GM12872 (cell line): ENCODE results near the gene MAP4K4.

Experiments used
- TF ChIP-seq, protein P1 (sequence below): IDR thresholded peaks from 3 replicates; pipeline ENCODE4 v1.5.1; 2011; ENCODE audit warnings: low read depth, mild to moderate bottlenecking, low read length, moderate library complexity; ENCODE audit not compliant: insufficient read depth

MAP4K4 gene

DNA sequence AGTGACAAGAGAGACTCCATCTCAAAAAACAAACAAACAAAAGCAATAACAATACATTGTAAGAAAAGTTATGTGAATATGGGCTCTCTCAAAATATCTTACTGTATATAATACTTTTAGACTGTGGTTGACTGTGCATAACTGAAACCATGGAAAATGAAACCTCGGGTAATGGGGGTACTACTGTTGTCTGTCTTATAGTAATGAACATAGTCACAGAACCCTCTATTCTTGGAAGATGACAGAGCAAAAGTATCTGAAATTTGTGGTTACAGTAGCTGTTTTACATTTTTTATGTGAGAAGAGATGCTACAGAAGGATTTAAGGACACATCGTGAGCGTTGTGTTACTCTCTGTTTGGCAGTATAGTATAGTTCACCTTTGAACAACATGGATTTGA lies 60.5 kb downstream of the MAP4K4 start:
- TF ChIP-seq, protein P1, sequence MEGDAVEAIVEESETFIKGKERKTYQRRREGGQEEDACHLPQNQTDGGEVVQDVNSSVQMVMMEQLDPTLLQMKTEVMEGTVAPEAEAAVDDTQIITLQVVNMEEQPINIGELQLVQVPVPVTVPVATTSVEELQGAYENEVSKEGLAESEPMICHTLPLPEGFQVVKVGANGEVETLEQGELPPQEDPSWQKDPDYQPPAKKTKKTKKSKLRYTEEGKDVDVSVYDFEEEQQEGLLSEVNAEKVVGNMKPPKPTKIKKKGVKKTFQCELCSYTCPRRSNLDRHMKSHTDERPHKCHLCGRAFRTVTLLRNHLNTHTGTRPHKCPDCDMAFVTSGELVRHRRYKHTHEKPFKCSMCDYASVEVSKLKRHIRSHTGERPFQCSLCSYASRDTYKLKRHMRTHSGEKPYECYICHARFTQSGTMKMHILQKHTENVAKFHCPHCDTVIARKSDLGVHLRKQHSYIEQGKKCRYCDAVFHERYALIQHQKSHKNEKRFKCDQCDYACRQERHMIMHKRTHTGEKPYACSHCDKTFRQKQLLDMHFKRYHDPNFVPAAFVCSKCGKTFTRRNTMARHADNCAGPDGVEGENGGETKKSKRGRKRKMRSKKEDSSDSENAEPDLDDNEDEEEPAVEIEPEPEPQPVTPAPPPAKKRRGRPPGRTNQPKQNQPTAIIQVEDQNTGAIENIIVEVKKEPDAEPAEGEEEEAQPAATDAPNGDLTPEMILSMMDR = no peak

DNA sequence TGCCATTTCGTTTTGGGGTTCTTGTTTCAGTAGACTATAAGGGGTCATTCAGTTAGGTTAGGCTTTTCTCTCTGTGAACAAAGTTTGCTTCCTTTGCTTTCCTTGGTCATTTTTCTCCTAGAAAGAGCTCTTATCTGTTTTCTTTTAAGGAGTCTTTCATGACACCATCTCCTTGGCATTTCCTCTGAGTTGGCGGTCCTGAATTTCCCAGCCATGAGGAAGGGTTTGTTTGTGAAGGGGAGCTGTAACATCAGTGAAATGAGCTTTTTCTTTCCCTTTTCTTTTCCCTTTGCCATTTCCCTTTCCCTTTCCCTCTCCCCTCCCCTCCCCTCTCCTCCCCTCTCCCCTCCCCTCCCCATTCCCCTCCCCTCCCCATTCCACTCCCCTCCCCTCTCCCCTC lies 61.7 kb downstream of the MAP4K4 start:
- TF ChIP-seq, protein P1 = no peak

DNA sequence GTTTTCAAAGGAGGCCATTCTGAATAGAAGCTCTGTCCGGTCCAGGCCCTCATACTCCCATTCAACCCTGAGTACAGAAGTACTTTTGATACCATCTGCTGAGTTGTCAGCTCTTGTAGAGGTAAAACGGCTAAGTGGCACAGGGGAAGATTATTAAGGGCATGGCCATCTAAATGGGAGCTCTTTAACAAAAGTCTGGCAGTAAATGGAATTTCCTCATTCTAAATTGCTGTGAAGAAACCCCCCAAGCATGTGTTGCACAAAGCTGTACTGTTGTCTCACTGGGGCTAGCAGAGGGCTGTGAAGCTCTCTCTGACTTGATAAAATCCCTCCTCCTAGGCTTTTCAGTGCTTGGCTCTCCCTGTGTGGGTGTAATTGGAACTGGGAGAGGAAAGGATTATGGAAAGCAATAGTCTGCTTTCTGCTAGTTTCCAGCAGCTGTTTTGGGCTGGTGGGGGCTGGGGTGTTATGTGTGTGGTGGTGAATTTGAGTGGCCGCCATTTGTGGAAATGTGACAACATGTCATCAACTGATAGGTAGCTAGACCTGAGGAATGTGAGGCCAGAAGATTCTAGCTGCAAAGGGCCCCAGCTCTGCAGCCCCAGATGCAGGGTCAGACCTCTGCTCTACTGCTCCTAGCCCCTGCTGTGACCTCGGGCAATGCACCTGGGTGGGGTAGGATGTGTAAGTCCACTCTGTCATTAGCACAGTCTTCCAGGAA lies 65.1 kb downstream of the MAP4K4 start:
- TF ChIP-seq, protein P1 = no peak

DNA sequence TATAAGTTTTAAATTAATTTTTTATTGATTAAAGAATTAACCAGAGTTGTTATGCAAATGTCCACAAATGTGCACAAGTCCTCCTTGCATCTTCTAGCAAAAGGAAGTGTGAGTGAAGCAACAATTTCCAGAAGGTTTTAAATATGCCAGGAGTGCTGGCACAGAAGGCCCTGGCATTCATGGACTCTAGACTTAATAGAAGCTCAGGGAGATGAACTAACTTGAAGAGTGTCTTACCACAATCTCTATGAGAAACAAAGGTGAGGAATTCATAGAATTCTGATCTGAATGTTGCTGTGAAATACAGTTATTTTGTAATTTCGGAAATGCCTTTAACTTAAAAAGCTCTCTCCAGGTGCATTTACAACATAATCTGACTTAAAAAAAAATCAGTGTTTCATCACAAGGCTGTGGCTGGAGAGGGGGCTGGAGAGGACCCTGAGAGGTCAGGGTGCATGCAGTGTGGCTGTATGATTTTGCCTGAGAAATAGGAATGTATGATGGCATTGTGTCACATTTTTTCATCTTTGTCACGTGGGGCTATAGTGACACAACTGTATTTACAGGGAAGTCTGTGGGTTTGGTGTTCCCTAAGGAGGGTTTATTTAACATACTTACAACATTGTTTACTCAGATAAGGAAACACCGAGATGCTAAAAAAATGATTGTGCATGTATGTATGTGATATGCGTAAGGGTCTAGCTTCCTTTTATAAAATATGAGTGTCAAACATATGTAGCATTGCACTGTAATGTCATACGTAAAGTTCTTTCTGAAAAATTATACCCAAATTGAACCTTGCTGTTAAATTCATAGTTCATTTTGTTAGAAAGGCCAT lies 66.2 kb downstream of the MAP4K4 start:
- TF ChIP-seq, protein P1 = no peak

DNA sequence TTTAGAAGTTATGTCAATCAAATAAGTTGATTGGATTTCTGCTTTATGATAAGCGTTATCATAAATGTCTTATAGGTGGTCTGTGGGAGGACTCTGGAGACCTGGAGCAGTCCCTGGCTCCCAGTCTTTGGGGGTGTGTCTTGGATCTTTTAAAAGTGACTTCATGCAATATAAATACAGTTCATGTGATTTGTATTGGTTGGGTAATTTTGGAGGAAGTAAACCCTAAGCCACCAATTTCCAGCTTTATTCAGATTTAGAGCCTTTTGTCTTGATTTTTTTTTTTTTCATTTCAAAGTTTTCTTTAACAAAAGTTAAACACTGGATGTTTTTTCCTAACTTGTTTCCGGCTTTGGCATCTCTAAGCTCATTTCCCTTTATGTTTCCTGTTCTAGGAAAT lies 68.8 kb downstream of the MAP4K4 start:
- TF ChIP-seq, protein P1 = no peak

DNA sequence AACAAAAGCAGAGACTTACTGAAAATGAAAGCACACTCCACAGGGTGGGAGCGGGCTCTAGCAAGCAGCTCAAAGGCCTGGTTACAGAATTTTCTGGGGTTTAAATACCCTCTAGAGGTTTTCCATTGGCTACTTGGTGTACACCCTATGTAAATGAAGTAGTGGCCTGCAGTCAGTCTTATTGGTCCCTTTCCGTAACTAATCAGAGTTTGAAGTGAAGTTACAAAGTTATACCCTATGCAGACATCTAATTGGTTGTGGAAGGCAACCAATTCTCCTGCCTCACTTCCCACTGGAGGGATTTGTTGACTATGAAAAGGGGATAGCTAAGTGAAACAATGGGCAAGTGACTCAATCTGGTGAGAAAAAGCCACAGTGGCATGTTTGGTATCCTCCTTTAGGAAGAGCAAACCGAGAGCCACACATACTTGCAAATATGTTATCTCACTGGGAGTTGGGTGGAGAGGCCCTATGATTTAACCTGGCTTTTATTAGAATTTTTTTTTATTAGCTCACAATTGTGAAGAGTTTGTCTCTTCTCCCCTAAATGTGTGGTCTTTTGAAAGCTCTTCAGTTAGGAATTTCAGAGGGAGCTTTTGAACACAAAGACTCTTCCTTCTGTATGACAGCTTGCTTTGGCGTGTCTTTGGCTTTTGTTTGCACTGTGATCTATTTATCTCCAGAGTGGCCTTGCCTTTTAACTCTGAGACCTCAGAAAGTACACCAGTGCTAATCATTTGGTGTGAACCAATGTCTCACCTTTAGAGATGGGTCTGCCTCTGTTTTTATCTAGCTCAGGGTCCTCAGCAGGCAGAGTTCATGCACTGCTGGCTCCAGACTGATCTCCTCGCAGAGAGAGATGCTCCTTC lies 69.6 kb downstream of the MAP4K4 start:
- TF ChIP-seq, protein P1 = no peak
